Osteoblast (primary cell): ENCODE measurements around the gene GPRC5D. TPM values are rescaled to one million over a fixed set of nuclear protein-coding genes. Genes with fewer than 3 reads are reported as not detected.

ENCODE experiments used
- DNase-seq: peaks from one replicate; pipeline ENCODE4 v3.0.0; 2011; ENCODE audit warnings: low spot score, mixed read lengths; ENCODE audit not compliant: insufficient read length; ENCODE audit errors: missing footprints
- H2AFZ ChIP-seq: 2 replicates; pipeline ENCODE4 v1.6.0; 2011; ENCODE audit warnings: mild to moderate bottlenecking, low read length
- H3K27ac ChIP-seq: 2 replicates; pipeline ENCODE4 v1.5.1; 2011; ENCODE audit warnings: mild to moderate bottlenecking, low read depth, low read length, moderate library complexity
- H3K27me3 ChIP-seq: 2 replicates; pipeline ENCODE4 v1.6.0; 2012; ENCODE audit warnings: mild to moderate bottlenecking, control low read depth, inconsistent platforms, low read length, moderate library complexity; ENCODE audit not compliant: insufficient read depth
- H3K36me3 ChIP-seq: 2 replicates; pipeline ENCODE4 v1.5.1; 2011; ENCODE audit warnings: mild to moderate bottlenecking, low read length, control low read depth, moderate library complexity; ENCODE audit not compliant: insufficient read depth
- H3K4me1 ChIP-seq: 2 replicates; pipeline ENCODE4 v1.5.1; 2011; ENCODE audit warnings: mild to moderate bottlenecking, low read length, control low read depth, moderate library complexity; ENCODE audit not compliant: insufficient read depth
- H3K4me2 ChIP-seq: 2 replicates; pipeline ENCODE4 v1.6.0; 2011; ENCODE audit warnings: mild to moderate bottlenecking, low read length; ENCODE audit not compliant: insufficient read depth
- H3K4me3 ChIP-seq: fragments of 200-600 bp; sonication (generic); 3 replicates; pipeline ENCODE4 v1.5.1; 2012; ENCODE audit warnings: mild to moderate bottlenecking, low read length, inconsistent platforms; ENCODE audit not compliant: insufficient read depth
- H3K79me2 ChIP-seq: 2 replicates; pipeline ENCODE4 v1.6.0; 2012; ENCODE audit warnings: mild to moderate bottlenecking, low read length, control low read depth, inconsistent platforms; ENCODE audit not compliant: insufficient read depth
- H3K9me3 ChIP-seq: 2 replicates; pipeline ENCODE4 v1.5.1; 2011; ENCODE audit warnings: low read depth, low read length, control low read depth
- H4K20me1 ChIP-seq: 2 replicates; pipeline ENCODE4 v1.6.0; 2012; ENCODE audit warnings: mild to moderate bottlenecking, low read length, control low read depth; ENCODE audit not compliant: insufficient read depth
- CTCF ChIP-seq: IDR thresholded peaks from 2 replicates; pipeline ENCODE4 v1.5.1; 2011; ENCODE audit warnings: mild to moderate bottlenecking, low read depth, low read length, moderate library complexity; ENCODE audit errors: extremely low read depth
- small RNA-seq: library from RNA; depleted of rRNA; stranded (forward); fragments of <200 nt; gene quantifications from one replicate; pipeline ENCODE3, GENCODE V24; 2012
- total RNA-seq: library from RNA; depleted of rRNA; stranded (reverse); fragments of >200 nt; gene quantifications from 2 replicates; pipeline ENCODE4 v1.2.3, GENCODE V29; 2012

Gene GPRC5D
- total RNA-seq, 1 donor: not detected

GRCh38 chr12:12891080-12891880 is 60.7 kb downstream of the GPRC5D start, which contains the start of gene GPRC5A:
Gene GPRC5A, plus strand, starts transcription at chr12:12891562. Its CDS starts 16,688 bp downstream, at chr12:12908250.
- no peaks in the 10 kb centered on the region for H4K20me1 ChIP-seq
- peak; percentile 30 for TF ChIP-seq CTCF
- H3K9me3 ChIP-seq: no peaks in the 10 kb centered on the region
- H3K4me3 ChIP-seq: peak within 1 kb of the TSS; percentile 80
- H3K4me2 ChIP-seq: peak within 1 kb of the TSS; percentile 96
- no peaks in the 10 kb centered on the region for H3K36me3 ChIP-seq
- H3K27ac ChIP-seq: peak within 1 kb of the TSS; percentile 99
- H3K79me2 ChIP-seq: peaks cover 16% of the 10 kb centered on the region
- peaks cover 28% of the 10 kb centered on the region for H3K4me1 ChIP-seq
- no peaks in the 10 kb centered on the region for H3K27me3 ChIP-seq
- DNase-seq: peak; percentile 97
- H2AFZ ChIP-seq: peak within 1 kb of the TSS; percentile 79

Small RNA genes lying within 50 kb of the gene (small RNA-seq; reads per million reads assigned to genes)
- not detected for gene RF00604

Other genes starting within 250 kb of the GPRC5D start
- 44.5 and 52.8 TPM in 2 replicates for gene CDKN1B, start 234.8 kb downstream of the GPRC5D start, total RNA-seq
- gene APOLD1, start 166.5 kb downstream of the GPRC5D start, total RNA-seq: 3.2 and 3.3 TPM in 2 replicates
- 60.8 and 63.6 TPM in 2 replicates for gene DDX47, start 138.8 kb downstream of the GPRC5D start, total RNA-seq
- 2.7 and 4.7 TPM in 2 replicates for gene GPRC5A, start 60.6 kb downstream of the GPRC5D start, total RNA-seq
- 16.6 and 20.3 TPM in 2 replicates for gene HEBP1, start 48.1 kb upstream of the GPRC5D start, total RNA-seq
- gene FAM234B, start 92.2 kb upstream of the GPRC5D start, total RNA-seq: 3.3 and 5.6 TPM in 2 replicates
- 0.29 and 0.36 TPM in 2 replicates for gene GSG1, start 151.5 kb upstream of the GPRC5D start, total RNA-seq
- gene EMP1, start 244.6 kb upstream of the GPRC5D start, total RNA-seq: 106 and 114 TPM in 2 replicates